ENCODE results near the gene IRAK3. TPM values are rescaled to one million over a fixed set of nuclear protein-coding genes. Genes with fewer than 3 reads are reported as not detected.
A peak's percentile ranks its signal among the peaks of the same experiment; 100 is the strongest.

Gene IRAK3
- total RNA-seq, 8 experiments from 2014 or later = 0.27 to 79.2 (median 0.52) TPM

- Histone ChIP-seq H3K27ac (no peak overlapping the region), H3K4me1 (replicated peaks in 1 of 2) (no peaks in the 10 kb centered on the region), H3K4me3 (no peak overlapping the region)
- no peak for ATAC-seq (replicated peaks in 6 of 8)
- in situ Hi-C loops (cut with MboI; ENCODE audit: low pct_unique_long_range_greater_than_20kb in 2 of 9, low sequenced_read_pairs in 9 of 9, unreplicated experiment in 9 of 9) = loop anchor here in 1 of 9 experiments (25.0 kb wide), 1 partner anchor 425 kb away; the partner anchor contains the start of gene GRIP1
These were observed 73.7 kb downstream of the IRAK3 start for GRCh38 chr12:66262737-66263136.

GRCh38 chr12:66268562-66268961 is 79.5 kb downstream of the IRAK3 start:
- no peaks in the 10 kb centered on the region for H3K4me1 ChIP-seq (replicated peaks in 1 of 2)
- no peak overlapping the region for H3K4me3 ChIP-seq
- no peak for ATAC-seq (replicated peaks in 6 of 8)
- H3K27ac ChIP-seq = no peak overlapping the region
- WGBS, 10 experiments = 17 to 100% (median 67%) methylated on average over 2 to 3 of the region's 3 CpGs; no CpG with 5 or more reads in 1 of the 10 experiments
- in situ Hi-C loops (cut with MboI; ENCODE audit: low pct_unique_long_range_greater_than_20kb in 2 of 9, low sequenced_read_pairs in 9 of 9, unreplicated experiment in 9 of 9) = loop anchor here in 1 of 9 experiments (25.0 kb wide), 1 partner anchor 419 kb away; the partner anchor contains the start of gene GRIP1

GRCh38 chr12:66269142-66269541 is 80.1 kb downstream of the IRAK3 start:
- H3K4me1 ChIP-seq (replicated peaks in 1 of 2) = no peaks in the 10 kb centered on the region
- in situ Hi-C loops (cut with MboI; ENCODE audit: low pct_unique_long_range_greater_than_20kb in 2 of 9, low sequenced_read_pairs in 9 of 9, unreplicated experiment in 9 of 9) = loop anchor here in 1 of 9 experiments (25.0 kb wide), 1 partner anchor 418 kb away; the partner anchor contains the start of gene GRIP1
- no peak for ATAC-seq (replicated peaks in 6 of 8)
- no peak overlapping the region for H3K4me3 ChIP-seq
- WGBS, 10 experiments = 70 to 100% (median 94%) methylated on average over 1 to 6 of the region's 6 CpGs; no CpG with 5 or more reads in 2 of the 10 experiments
- H3K27ac ChIP-seq = no peak overlapping the region

GRCh38 chr12:66269757-66270383 is 80.9 kb downstream of the IRAK3 start:
- in situ Hi-C loops (cut with MboI; ENCODE audit: low pct_unique_long_range_greater_than_20kb in 2 of 9, low sequenced_read_pairs in 9 of 9, unreplicated experiment in 9 of 9) = loop anchor here in 1 of 9 experiments (10.0 to 25.0 kb wide), 2 partner anchors 135 to 417 kb away; partner anchors contain the start of gene GRIP1
- H3K4me3 ChIP-seq = no peak overlapping the region

GRCh38 chr12:66270613-66271012 is 81.6 kb downstream of the IRAK3 start:
- WGBS, 10 experiments = 17 to 100% (median 88%) methylated on average over 1 of the region's 1 CpG; no CpG with 5 or more reads in 3 of the 10 experiments

More at GRCh38 chr12:66269757-66270383, 80.9 kb downstream of the IRAK3 start:
- peak in 4 of 8 experiments; percentile 54 to 88 (median 80) for ATAC-seq (replicated peaks in 6 of 8)
- Histone ChIP-seq H3K4me1 (replicated peaks in 1 of 2) (no peaks in the 10 kb centered on the region), H3K27ac (no peak overlapping the region)
- WGBS, 10 experiments = 0 to 86% (median 71%) methylated on average over 1 to 5 of the region's 5 CpGs

GRCh38 chr12:66272650-66273049 is 83.6 kb downstream of the IRAK3 start:
- Histone ChIP-seq H3K4me3 (no peak overlapping the region), H3K27ac (no peak overlapping the region), H3K4me1 (replicated peaks in 1 of 2) (no peaks in the 10 kb centered on the region)
- in situ Hi-C loops (cut with MboI; ENCODE audit: low pct_unique_long_range_greater_than_20kb in 2 of 9, low sequenced_read_pairs in 9 of 9, unreplicated experiment in 9 of 9) = loop anchor here in 1 of 9 experiments (10.0 to 25.0 kb wide), 2 partner anchors 132 to 415 kb away; partner anchors contain the start of gene GRIP1
- no peak for ATAC-seq (replicated peaks in 6 of 8)
- 20 to 100% (median 51%) methylated on average over 1 to 3 of the region's 3 CpGs; no CpG with 5 or more reads in 1 of the 10 experiments for WGBS, 10 experiments

More at GRCh38 chr12:66270613-66271012, 81.6 kb downstream of the IRAK3 start:
- H3K4me3 ChIP-seq = no peak overlapping the region
- H3K4me1 ChIP-seq (replicated peaks in 1 of 2) = no peaks in the 10 kb centered on the region
- no peak overlapping the region for H3K27ac ChIP-seq
- in situ Hi-C loops (cut with MboI; ENCODE audit: low pct_unique_long_range_greater_than_20kb in 2 of 9, low sequenced_read_pairs in 9 of 9, unreplicated experiment in 9 of 9) = loop anchor here in 1 of 9 experiments (10.0 to 25.0 kb wide), 2 partner anchors 134 to 417 kb away; partner anchors contain the start of gene GRIP1
- ATAC-seq (replicated peaks in 6 of 8) = no peak

GRCh38 chr12:66273147-66273546 is 84.1 kb downstream of the IRAK3 start:
- no peak overlapping the region for H3K27ac ChIP-seq
- no peak overlapping the region for H3K4me3 ChIP-seq
- ATAC-seq (replicated peaks in 6 of 8) = no peak
- no peaks in the 10 kb centered on the region for H3K4me1 ChIP-seq (replicated peaks in 1 of 2)
- in situ Hi-C loops (cut with MboI; ENCODE audit: low pct_unique_long_range_greater_than_20kb in 2 of 9, low sequenced_read_pairs in 9 of 9, unreplicated experiment in 9 of 9) = loop anchor here in 1 of 9 experiments (10.0 to 25.0 kb wide), 2 partner anchors 132 to 414 kb away; partner anchors contain the start of gene GRIP1
- WGBS, 10 experiments = 22 to 100% (median 71%) methylated on average over 1 of the region's 1 CpG; no CpG with 5 or more reads in 3 of the 10 experiments

GRCh38 chr12:66275040-66275439 is 86.0 kb downstream of the IRAK3 start:
- in situ Hi-C loops (cut with MboI; ENCODE audit: low pct_unique_long_range_greater_than_20kb in 2 of 9, low sequenced_read_pairs in 9 of 9, unreplicated experiment in 9 of 9) = loop anchor here in 1 of 9 experiments (10.0 kb wide), 1 partner anchor 130 kb away; no protein-coding TSS in a partner anchor
- no peak overlapping the region for H3K27ac ChIP-seq
- 21 to 89% (median 42%) methylated on average over 1 to 2 of the region's 2 CpGs; no CpG with 5 or more reads in 2 of the 10 experiments for WGBS, 10 experiments
- no peaks in the 10 kb centered on the region for H3K4me1 ChIP-seq (replicated peaks in 1 of 2)
- ATAC-seq (replicated peaks in 6 of 8) = no peak
- H3K4me3 ChIP-seq = no peak overlapping the region

GRCh38 chr12:66279123-66279712 is 90.2 kb downstream of the IRAK3 start:
- H3K4me1 ChIP-seq (replicated peaks in 1 of 2) = no peaks in the 10 kb centered on the region
- in situ Hi-C loops (cut with MboI; ENCODE audit: low pct_unique_long_range_greater_than_20kb in 2 of 9, low sequenced_read_pairs in 9 of 9, unreplicated experiment in 9 of 9) = loop anchor here in 1 of 9 experiments (10.0 kb wide), 1 partner anchor 126 kb away; no protein-coding TSS in a partner anchor
- no peak overlapping the region for H3K4me3 ChIP-seq
- WGBS, 10 experiments = 0 to 67% (median 37%) methylated on average over 1 to 3 of the region's 3 CpGs
- no peak overlapping the region for H3K27ac ChIP-seq
- peak in 3 of 8 experiments; percentile 75 to 89 (median 85) for ATAC-seq (replicated peaks in 6 of 8)

- H3K27ac ChIP-seq = no peak overlapping the region
- no peaks in the 10 kb centered on the region for H3K4me1 ChIP-seq (replicated peaks in 1 of 2)
- H3K4me3 ChIP-seq = no peak overlapping the region
- no peak for ATAC-seq (replicated peaks in 6 of 8)
- in situ Hi-C loops (cut with MboI; ENCODE audit: low pct_unique_long_range_greater_than_20kb in 2 of 9, low sequenced_read_pairs in 9 of 9, unreplicated experiment in 9 of 9) = no loop called here
- 13 to 86% (median 63%) methylated on average over 1 of the region's 1 CpG; no CpG with 5 or more reads in 3 of the 10 experiments for WGBS, 10 experiments
These were observed 91.5 kb downstream of the IRAK3 start for GRCh38 chr12:66280561-66280960.

GRCh38 chr12:66282244-66282643 is 93.2 kb downstream of the IRAK3 start:
- Histone ChIP-seq H3K4me1 (replicated peaks in 1 of 2) (no peaks in the 10 kb centered on the region), H3K4me3 (no peak overlapping the region), H3K27ac (no peak overlapping the region)
- no peak for ATAC-seq (replicated peaks in 6 of 8)
- WGBS, 10 experiments = 10 to 80% (median 63%) methylated on average over 1 to 3 of the region's 3 CpGs; no CpG with 5 or more reads in 1 of the 10 experiments
- in situ Hi-C loops (cut with MboI; ENCODE audit: low pct_unique_long_range_greater_than_20kb in 2 of 9, low sequenced_read_pairs in 9 of 9, unreplicated experiment in 9 of 9) = no loop called here

- no peak overlapping the region for H3K4me3 ChIP-seq
- in situ Hi-C loops (cut with MboI; ENCODE audit: low pct_unique_long_range_greater_than_20kb in 2 of 9, low sequenced_read_pairs in 9 of 9, unreplicated experiment in 9 of 9) = no loop called here
- ATAC-seq (replicated peaks in 6 of 8) = no peak
- no peaks in the 10 kb centered on the region for H3K4me1 ChIP-seq (replicated peaks in 1 of 2)
- no peak overlapping the region for H3K27ac ChIP-seq
- WGBS, 10 experiments = 92 to 100% (median 100%) methylated on average over 2 to 3 of the region's 3 CpGs; no CpG with 5 or more reads in 3 of the 10 experiments
These were observed 98.3 kb downstream of the IRAK3 start for GRCh38 chr12:66287275-66287674.

- 70 to 100% (median 78%) methylated on average over 1 to 5 of the region's 5 CpGs; no CpG with 5 or more reads in 4 of the 10 experiments for WGBS, 10 experiments
- Histone ChIP-seq H3K4me1 (replicated peaks in 1 of 2) (no peaks in the 10 kb centered on the region), H3K27ac (no peak overlapping the region), H3K4me3 (no peak overlapping the region)
- in situ Hi-C loops (cut with MboI; ENCODE audit: low pct_unique_long_range_greater_than_20kb in 2 of 9, low sequenced_read_pairs in 9 of 9, unreplicated experiment in 9 of 9) = no loop called here
- no peak for ATAC-seq (replicated peaks in 6 of 8)
These were observed 99.1 kb downstream of the IRAK3 start for GRCh38 chr12:66288121-66288520.
